Measurements from ENCODE around the gene SLC6A4. TPM values are rescaled to one million over a fixed set of nuclear protein-coding genes. Genes with fewer than 3 reads are reported as not detected.

SLC6A4 gene
- total RNA-seq, 1 experiment from 2014 or later: not detected

DNA sequence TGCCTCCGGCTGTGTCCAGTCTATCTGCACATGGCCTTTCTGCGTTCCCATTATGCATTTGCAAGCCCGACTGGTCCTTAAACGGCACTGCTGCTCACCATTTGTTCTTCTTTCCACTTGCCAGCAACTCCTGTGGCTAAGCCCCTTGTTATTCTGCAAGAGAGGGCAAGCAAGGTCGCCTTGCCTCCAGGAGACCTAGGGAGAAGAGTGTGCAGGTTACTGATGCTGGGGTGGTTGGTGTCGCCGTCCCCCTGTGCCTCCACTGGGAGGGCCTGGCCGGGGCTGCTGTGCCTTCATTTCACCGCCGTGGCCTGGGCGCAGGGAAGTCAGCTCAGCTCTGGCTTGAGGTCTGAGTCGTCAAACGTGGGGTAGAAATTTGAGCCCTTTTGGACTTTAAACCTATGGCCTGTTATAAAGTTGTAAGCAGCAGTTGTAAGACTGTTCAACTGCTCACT is 12.7 kb downstream of the SLC6A4 start:
- intact Hi-C loops (cut with micrococcal nuclease; ENCODE audit: unreplicated experiment): no loop called here
- no peaks in the 10 kb centered on the region for H3K9me3 ChIP-seq (ENCODE audit: low read depth, low read length, poor library complexity, severe bottlenecking)
- no TSS peak for BruUV-seq (replicated peaks)
- no peaks in the 10 kb centered on the region for H3K27me3 ChIP-seq (replicated peaks; ENCODE audit: insufficient read depth, low read depth, low read length, poor library complexity)
- ChIA-PET POLR2A (ENCODE audit: low non-redundant PET) (interaction anchor here (0.6 kb wide), 1 partner anchor 484 kb away, joined by 3 read pairs; no protein-coding TSS in a partner anchor), CTCF (interaction anchor here (0.6 kb wide), 1 partner anchor 112 kb away, joined by 3 read pairs; no protein-coding TSS in a partner anchor)
- H3K4me3 ChIP-seq (ENCODE audit: low read depth, low read length, poor library complexity, severe bottlenecking): no peak overlapping the region
- no peaks in the 10 kb centered on the region for H3K4me1 ChIP-seq (ENCODE audit: insufficient read depth, low read length, poor library complexity, severe bottlenecking)
- H3K27ac ChIP-seq (ENCODE audit: low read depth, low read length, poor library complexity, severe bottlenecking): no peak overlapping the region
- TF ChIP-seq EZH2 (IDR thresholded peaks at IDR 0.05; ENCODE audit: borderline replicate concordance, low read depth, low read length, poor library complexity, severe bottlenecking) (no peak), CTCF (conservative IDR thresholded peaks at IDR 0.05; ENCODE audit: low read depth, low read length) (no peak)
- no peak for DNase-seq (ENCODE audit: low spot score)
- H3K36me3 ChIP-seq (ENCODE audit: insufficient read depth, low read length, poor library complexity, severe bottlenecking): no peaks in the 10 kb centered on the region

- Histone ChIP-seq H3K27me3 (replicated peaks; ENCODE audit: insufficient read depth, low read depth, low read length, poor library complexity) (no peaks in the 10 kb centered on the region), H3K27ac (ENCODE audit: low read depth, low read length, poor library complexity, severe bottlenecking) (no peak overlapping the region), H3K4me3 (ENCODE audit: low read depth, low read length, poor library complexity, severe bottlenecking) (no peak overlapping the region), H3K4me1 (ENCODE audit: insufficient read depth, low read length, poor library complexity, severe bottlenecking) (no peaks in the 10 kb centered on the region), H3K36me3 (ENCODE audit: insufficient read depth, low read length, poor library complexity, severe bottlenecking) (no peaks in the 10 kb centered on the region), H3K9me3 (ENCODE audit: low read depth, low read length, poor library complexity, severe bottlenecking) (no peaks in the 10 kb centered on the region)
- intact Hi-C loops (cut with micrococcal nuclease; ENCODE audit: unreplicated experiment): no loop called here
- no TSS peak for BruUV-seq (replicated peaks)
- TF ChIP-seq CTCF (conservative IDR thresholded peaks at IDR 0.05; ENCODE audit: low read depth, low read length) (no peak), EZH2 (IDR thresholded peaks at IDR 0.05; ENCODE audit: borderline replicate concordance, low read depth, low read length, poor library complexity, severe bottlenecking) (no peak)
- POLR2A ChIA-PET (ENCODE audit: low non-redundant PET): interaction anchor here (0.6 kb wide), 1 partner anchor 485 kb away, joined by 3 read pairs; no protein-coding TSS in a partner anchor
- no peak for DNase-seq (ENCODE audit: low spot score)
- CTCF ChIA-PET: interaction anchor here (0.6 kb wide), 1 partner anchor 112 kb away, joined by 3 read pairs; no protein-coding TSS in a partner anchor
These were observed 13.2 kb downstream of the SLC6A4 start for GRCh38 chr17:30222251-30222650.

DNA sequence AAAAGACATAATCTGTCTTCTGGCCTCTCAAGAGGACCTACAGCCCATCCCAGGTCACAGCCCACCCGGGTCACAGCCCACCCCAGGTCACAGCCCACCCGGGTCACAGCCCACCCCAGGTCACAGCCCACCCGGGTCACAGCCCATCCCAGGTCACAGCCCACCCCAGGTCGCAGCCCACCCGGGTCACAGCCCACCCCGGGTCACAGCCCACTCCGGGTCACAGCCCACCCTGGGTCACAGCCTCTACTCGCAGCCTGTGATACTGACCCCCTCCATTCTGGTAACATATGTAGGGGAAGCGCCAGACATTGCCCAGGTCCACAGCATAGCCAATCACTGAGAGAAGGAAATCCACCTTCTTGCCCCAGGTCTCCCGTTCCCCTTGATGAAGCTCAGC is 14.2 kb downstream of the SLC6A4 start:
- H3K27me3 ChIP-seq (replicated peaks; ENCODE audit: insufficient read depth, low read depth, low read length, poor library complexity): no peaks in the 10 kb centered on the region
- BruUV-seq (replicated peaks): no TSS peak
- CTCF ChIA-PET: no interaction called here
- intact Hi-C loops (cut with micrococcal nuclease; ENCODE audit: unreplicated experiment): no loop called here
- TF ChIP-seq EZH2 (IDR thresholded peaks at IDR 0.05; ENCODE audit: borderline replicate concordance, low read depth, low read length, poor library complexity, severe bottlenecking) (no peak), CTCF (conservative IDR thresholded peaks at IDR 0.05; ENCODE audit: low read depth, low read length) (no peak)
- H3K4me1 ChIP-seq (ENCODE audit: insufficient read depth, low read length, poor library complexity, severe bottlenecking): no peaks in the 10 kb centered on the region
- no peaks in the 10 kb centered on the region for H3K36me3 ChIP-seq (ENCODE audit: insufficient read depth, low read length, poor library complexity, severe bottlenecking)
- no peak overlapping the region for H3K4me3 ChIP-seq (ENCODE audit: low read depth, low read length, poor library complexity, severe bottlenecking)
- POLR2A ChIA-PET (ENCODE audit: low non-redundant PET): no interaction called here
- H3K9me3 ChIP-seq (ENCODE audit: low read depth, low read length, poor library complexity, severe bottlenecking): no peaks in the 10 kb centered on the region
- H3K27ac ChIP-seq (ENCODE audit: low read depth, low read length, poor library complexity, severe bottlenecking): no peak overlapping the region
- DNase-seq (ENCODE audit: low spot score): no peak
